DMS153 (cell line): ENCODE results near the gene HNF1A.
A peak's percentile ranks its signal among the peaks of the same experiment; 100 is the strongest.

Experiments
- DNase-seq: peaks from one replicate; lab custom pipeline; 2025; lab: John Stamatoyannopoulos, UW

The HNF1A gene

DNA sequence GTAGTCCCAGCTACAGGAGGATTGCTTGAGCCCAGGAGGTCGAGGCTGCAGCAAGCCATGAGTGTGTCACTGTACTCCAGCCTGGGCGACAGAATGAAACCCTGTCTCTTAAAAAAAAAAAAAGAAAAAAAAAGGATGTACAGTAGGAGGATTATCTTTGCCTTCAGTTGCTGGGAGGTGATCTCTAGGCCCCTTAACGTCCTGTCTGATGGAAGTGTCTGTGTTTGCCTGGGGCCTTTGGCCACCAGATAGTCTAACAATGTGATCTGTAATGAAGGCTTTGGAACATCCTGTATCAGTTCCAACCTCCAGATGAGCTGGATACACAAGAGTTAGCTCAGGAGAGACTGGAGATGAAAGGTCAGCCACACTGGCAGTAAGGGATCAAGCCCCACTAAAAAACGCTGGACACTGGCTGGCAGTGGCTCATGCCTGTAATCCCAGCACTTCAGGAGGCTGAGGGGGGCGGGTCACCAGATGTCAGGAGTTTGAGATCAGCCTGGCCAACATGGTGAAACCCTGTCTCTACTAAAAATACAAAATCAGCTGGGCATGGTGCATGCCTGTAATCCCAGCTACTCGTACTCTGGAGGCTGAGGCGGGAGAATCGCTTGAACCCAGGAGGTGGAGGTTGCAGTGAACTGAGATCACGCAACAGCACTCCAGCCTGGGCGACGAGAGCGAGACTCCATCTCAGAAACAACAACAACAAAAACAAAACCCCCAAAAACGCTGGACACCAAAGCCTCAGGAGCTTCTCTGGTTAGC lies 19.0 kb upstream of the HNF1A start:
- DNase-seq, result no peak

DNA sequence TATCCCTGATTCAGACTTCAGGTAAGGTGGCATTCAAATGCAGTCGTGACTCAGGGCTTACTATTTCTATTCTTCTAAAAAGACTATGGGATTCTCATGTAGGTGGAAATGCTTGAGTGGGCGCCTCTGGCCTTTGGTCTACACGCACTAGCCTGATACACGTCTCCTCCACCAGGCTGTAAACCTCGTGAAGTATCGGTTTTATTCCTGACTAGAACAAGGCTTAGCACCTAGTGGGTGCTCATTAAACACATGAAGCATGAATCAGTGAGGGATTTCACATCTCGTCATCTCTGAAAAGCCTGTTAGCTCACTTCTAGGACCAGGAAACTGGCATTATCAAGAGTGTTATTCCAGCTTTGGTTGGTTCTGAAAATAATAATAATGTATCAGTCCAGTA lies 17.7 kb upstream of the HNF1A start:
- DNase-seq, result no peak

DNA sequence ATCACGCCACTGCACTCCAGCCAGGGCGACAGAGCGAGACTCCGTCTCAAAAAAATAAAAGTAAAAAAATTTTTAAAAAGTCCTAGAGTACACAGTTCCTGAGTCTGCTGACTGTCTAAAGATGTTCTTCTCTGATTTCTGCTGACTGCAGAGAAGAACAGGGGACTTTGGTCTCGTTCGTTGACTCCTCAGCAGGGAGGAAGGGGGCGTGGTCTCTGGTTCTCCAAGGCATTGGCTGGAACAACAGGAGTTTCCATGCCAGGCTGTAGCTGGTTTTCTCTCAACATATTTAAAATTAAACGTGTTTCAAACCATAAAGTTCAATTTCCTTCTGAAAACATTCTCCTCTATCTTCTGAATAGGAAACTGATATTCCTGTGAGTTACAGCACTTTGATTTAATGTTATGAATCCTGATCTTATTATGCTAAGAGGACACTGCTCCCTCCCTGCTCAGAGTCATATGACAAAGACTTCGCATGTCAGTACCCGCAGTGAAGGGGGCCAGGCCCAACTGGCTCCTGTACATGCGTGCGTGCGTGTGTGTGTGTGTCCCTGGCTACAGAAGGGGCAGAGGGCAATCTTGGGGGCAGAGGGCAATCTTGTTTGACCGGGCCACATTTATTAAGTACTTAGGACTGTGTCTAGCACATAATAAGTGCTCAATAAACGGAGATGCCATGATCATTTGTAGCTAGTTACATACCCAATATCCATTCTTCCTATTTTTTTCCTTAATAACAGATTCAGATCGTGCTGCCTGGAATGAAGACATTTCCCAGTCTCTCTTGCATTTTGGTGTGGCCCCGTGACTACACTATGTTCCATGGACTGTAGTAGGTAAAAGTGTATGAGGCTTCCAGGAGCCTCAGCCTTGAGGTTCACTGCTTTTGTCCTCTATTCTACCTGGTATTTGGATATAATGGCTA lies 16.5 kb upstream of the HNF1A start:
- no peak for DNase-seq

- no peak for DNase-seq
Observed at GRCh38 chr12:120962532-120963020, 15.8 kb upstream of the HNF1A start.

- no peak for DNase-seq
Observed at GRCh38 chr12:120964298-120964697, 14.0 kb upstream of the HNF1A start.

DNA sequence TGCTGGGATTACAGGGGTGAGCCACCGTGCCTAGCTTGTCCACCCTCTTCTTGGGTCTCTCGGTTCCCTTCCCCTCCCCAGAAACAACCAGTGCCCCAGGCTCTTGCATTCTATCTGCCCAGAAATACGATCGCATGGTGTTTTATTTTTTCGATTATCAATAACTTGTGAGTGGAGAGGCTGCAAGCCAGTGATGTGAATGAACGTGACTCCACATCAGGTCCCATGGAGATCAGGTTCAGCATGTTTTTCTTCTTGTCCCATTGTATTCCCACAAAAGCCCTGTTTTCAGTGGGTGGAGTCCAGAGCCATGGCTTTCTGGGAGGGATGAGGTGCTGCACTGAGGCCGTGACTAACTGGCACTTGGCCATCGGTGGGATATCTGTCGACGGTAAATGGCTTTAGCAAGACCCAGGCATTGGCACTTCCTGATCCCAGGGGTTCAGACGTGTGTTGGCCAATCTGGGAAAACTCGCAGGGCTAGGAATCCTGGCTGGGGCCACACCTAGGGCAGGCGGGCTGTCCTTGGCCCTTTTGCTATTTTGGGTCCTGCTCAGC lies 12.7 kb upstream of the HNF1A start:
- no peak for DNase-seq

DNA sequence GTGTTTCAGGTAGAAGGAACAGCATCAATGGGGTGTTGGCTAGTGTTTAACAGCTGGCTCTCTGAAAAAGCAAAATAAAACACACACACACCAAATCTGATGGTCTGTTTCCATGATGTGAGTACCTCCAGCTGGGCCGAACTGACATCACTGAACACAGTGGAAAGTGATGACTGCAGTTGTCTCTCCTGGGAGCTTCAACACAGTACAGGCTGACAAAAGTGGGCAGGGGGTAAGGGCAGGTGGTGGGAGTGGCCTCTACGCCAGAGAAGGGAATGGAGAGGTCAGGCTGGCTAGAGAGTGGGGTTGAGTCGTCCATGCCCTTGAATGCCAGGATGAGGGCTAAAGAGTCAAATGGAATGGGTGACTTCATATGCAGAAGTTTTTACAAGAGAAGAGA lies 8.0 kb upstream of the HNF1A start:
- DNase-seq, result no peak

- DNase-seq, result peak; percentile 24
Observed at GRCh38 chr12:120971299-120972180, 6.8 kb upstream of the HNF1A start.

DNA sequence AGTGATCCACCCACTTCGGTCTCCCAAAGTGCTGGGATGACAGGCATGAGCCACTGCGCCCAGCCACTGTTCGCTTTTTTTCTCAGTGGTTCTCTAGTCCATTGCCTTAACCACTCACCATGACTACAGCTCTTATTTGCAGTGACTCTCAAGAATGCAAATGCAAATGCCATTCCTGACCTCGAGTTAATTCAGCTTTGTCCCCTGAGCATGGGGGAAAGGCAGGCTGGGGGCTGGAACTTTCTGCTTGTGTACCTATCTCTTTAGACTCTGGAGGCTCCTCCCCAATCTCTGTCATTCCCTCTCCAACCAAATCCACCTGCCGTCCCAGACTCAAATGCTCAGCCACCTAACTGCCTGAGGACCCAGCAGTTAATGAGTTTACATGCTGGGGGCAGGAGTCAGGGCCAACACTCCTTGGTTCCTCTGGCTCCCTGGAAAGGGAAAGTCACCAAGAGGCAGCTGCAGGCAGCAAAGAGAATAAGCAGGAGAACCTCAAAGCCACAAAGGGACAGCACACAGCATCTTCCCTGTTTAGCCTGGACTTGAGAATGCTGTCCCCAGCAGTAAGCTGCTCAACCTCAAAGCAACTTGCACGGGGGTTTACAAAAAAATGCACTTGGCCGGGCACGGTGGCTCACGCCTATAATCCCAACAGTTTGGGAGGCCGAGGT lies 5.3 kb upstream of the HNF1A start:
- DNase-seq, result no peak

GRCh38 chr12:120977531-120978295 lies 630 bp upstream of the HNF1A start:
- no peak for DNase-seq

GRCh38 chr12:120979220-120979861 lies 998 bp downstream of the HNF1A start:
- no peak for DNase-seq

GRCh38 chr12:120979862-120980696 lies 1.7 kb downstream of the HNF1A start:
- no peak for DNase-seq

DNA sequence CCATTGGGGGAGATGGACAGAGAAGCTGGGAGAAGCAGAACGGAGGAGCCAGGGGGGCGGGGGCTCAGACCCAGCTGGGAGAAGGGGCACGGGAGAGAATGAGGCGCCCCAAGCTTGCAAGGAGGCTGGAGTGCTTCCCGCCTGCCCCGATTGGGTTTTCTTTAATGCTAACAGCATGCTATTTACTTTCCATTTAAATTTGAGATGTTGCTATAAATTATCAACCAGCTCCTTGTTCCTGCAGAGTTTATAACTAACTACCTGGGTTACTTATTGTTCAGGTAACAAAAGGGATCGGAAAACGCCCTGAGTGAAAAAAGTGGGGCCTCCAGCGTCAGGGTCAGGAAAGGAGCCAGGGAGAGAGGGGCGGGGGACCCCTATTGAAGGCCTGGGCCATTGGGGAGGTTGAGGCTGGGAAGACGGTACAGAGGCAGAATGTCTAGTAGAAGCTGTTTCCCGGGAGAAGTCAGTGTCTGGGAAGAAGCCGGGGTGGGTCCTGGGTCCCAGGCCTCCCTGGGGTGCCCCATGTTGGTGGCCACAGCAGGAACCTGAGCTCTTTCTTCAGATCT lies 2.5 kb downstream of the HNF1A start:
- DNase-seq, result no peak

- no peak for DNase-seq
Observed at GRCh38 chr12:120981407-120981941, 3.1 kb downstream of the HNF1A start.

DNA sequence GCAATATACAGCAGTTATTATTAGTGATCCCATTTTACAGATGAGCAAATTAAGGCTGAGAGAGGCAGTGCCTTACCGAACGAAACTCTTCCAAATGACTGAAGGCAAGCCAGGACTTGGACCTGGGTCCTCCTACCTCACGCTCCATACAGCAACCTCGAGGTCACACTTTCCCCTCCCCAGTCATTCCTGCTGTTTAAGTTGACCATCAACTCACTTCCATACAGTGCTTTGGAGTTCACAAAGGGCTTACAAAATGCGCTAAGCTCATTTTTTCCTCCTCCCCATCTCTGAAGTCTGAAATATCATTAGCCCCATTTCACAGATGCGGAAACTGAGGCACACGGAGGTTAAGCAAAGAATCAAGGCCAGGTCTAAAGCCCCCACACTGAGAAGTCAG lies 4.3 kb downstream of the HNF1A start:
- DNase-seq, result no peak

GRCh38 chr12:120983759-120984158 lies 5.4 kb downstream of the HNF1A start:
- DNase-seq, result no peak

GRCh38 chr12:120984351-120984898 lies 6.1 kb downstream of the HNF1A start:
- DNase-seq, result no peak

DNA sequence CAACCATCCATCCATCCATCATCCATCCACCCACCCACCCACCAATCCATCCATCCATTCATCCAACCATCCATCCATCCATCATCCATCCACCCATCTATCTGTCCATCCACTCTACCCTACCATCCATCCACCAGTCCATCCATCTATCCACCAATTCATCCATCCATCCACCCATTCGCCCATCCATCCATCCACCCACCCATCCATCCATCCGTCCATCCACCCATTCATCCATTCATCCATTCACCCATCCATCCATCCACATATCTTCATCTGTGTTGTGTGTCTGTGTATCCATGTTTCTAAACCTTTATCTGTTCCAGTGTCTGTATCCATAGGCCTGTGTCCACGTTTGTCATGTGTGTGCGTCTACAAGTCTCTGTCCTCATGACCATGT lies 9.9 kb downstream of the HNF1A start:
- no peak for DNase-seq
